Heart right ventricle (tissue), 16 donors: ENCODE results near the gene CMIP. TPM values are rescaled to one million over a fixed set of nuclear protein-coding genes. Genes with fewer than 3 reads are reported as not detected.

Experiments used
- ATAC-seq, 8 donors: fragments of 200-7000 bp; cut with Tn5 transposase; one replicate each; pipeline ENCODE4 v1.9.1; 2020; ENCODE audit warnings: mild to moderate bottlenecking in 8 of 8, moderate library complexity in 8 of 8, moderate number of reproducible peaks in 1 of 8
- DNase-seq, 2 donors: peaks; one replicate each; pipeline ENCODE4 v3.0.0-alpha.2; 2020
- H3K27ac ChIP-seq, 10 donors: fragments of 200-600 bp; sonication (generic) in 2 of 10; one replicate each; pipeline versions ENCODE4 v1.5.0 to v1.8.0; 2020 to 2022; ENCODE audit warnings: mild to moderate bottlenecking in 3 of 10
- H3K27me3 ChIP-seq, 7 donors: fragments of 200-600 bp; one replicate each; pipeline ENCODE4 v1.8.0; 2021 to 2022; ENCODE audit warnings: mild to moderate bottlenecking in 2 of 7
- H3K36me3 ChIP-seq, 9 donors: fragments of 200-600 bp; sonication (generic) in 1 of 9; one replicate each; pipeline versions ENCODE4 v1.5.0 to v1.8.0; 2020 to 2022; ENCODE audit warnings: mild to moderate bottlenecking in 2 of 9
- H3K4me1 ChIP-seq, 9 donors: fragments of 200-600 bp; sonication (generic) in 1 of 9; one replicate each; pipeline versions ENCODE4 v1.5.0 to v1.8.0; 2020 to 2022; ENCODE audit warnings: mild to moderate bottlenecking in 4 of 9
- H3K4me3 ChIP-seq, 10 donors: fragments of 200-600 bp; sonication (generic) in 2 of 10; one replicate each; pipeline versions ENCODE4 v1.5.0 to v1.8.0; 2020 to 2022; ENCODE audit warnings: mild to moderate bottlenecking in 7 of 10, moderate library complexity in 2 of 10
- H3K9me3 ChIP-seq, 11 donors: fragments of 200-600 bp in 10 of 11; sonication (generic) in 2 of 11; one replicate each; pipeline versions ENCODE4 v1.5.0 to v1.8.0; 2013 to 2022; ENCODE audit warnings: mild to moderate bottlenecking in 2 of 11, control low read depth in 1 of 11, moderate library complexity in 1 of 11
- WGBS, 2 donors: extraction: QIAGEN DNeasy Blood & Tissue Kit; methylation state at CpG; one replicate each; pipeline ENCODE4 v1.1.7; 2013; ENCODE audit warnings: inconsistent platforms in 1 of 2; 5-methylcytosine and 5-hydroxymethylcytosine counted together
- intact Hi-C, 10 donors: fragments of 100-400 bp; cut with DNase I; formaldehyde crosslinking; loops; one replicate each; pipeline versions ENCODE4 v1.11.1 to v1.14.2; 2022
- polyA plus RNA-seq, 2 donors: library from polyadenylated mRNA; stranded (reverse); fragments of 200-250 nt; gene quantifications; one replicate each; pipeline ENCODE4 v1.2.3, GENCODE V29; 2013
- total RNA-seq, 10 donors: library from RNA; stranded (reverse); fragmentation: NEBNext Ultra II Directional in 3 of 10; extraction: Animal tissue kit (Norgen Biotek cat#: 25700) in 3 of 10; gene quantifications; one replicate each; pipeline versions ENCODE4 v1.2.1 to v1.2.4, GENCODE V29; 2021 to 2023
- TF ChIP-seq, protein P1 (sequence below), 9 donors: fragments of 200-600 bp; sonication (generic) in 2 of 9; IDR thresholded peaks; one replicate each; pipeline versions ENCODE4 v1.5.0 to v1.8.0; 2021 to 2022; ENCODE audit warnings: antibody characterized with exemption in 9 of 9, mild to moderate bottlenecking in 5 of 9, moderate library complexity in 1 of 9
- donor health status: Arrhythmogenic right ventricular cardiomyopathy.
- donor health status: ischemic (EF 13 %, LVEDD 7.1; RV severe dilation, severe dysfunction).
- donor health status: healthy with polysubstance abuse.
- donor health status: DM: no; HTN: yes; CAD: no.
- donor health status: DM: no; HTN: no; CAD: no.
- donor health status: ischemic (EF 25% LVEDD 6.9; RV normal size, moderate dysfunction).
- donor health status: ischemic (EF 25% LVEDD 5.7; RV mildly dilated, moderate dysfunction).
- donor health status: healthy.
- donor health status: DM: yes; HTN: yes; CAD: no.
- donor health status: Ischemic cardiomyopathy.
- donor health status: ischemic (EF 35%, LVEDD 5.7; RV mildly dilated, moderate dysfunction).
- donor health status: nonischemic (EF 11% LVEDD 7.7; RV severe dilation, severe dysfunction).
- donor health status: DM: yes; HTN: yes; CAD: no.
- donor health status: PGD.
- donor health status: ischemic (EF 29% LVEDD 5.4; RV normal size, mild dysfunction).
- donor health status: nonischemic (EF 23%, LVEDD 6.1; RV moderate dilation, normal function).

The CMIP gene
- total and polyA plus RNA-seq, 12 donors, result 5.4 to 32.8 (median 13.0) TPM

DNA sequence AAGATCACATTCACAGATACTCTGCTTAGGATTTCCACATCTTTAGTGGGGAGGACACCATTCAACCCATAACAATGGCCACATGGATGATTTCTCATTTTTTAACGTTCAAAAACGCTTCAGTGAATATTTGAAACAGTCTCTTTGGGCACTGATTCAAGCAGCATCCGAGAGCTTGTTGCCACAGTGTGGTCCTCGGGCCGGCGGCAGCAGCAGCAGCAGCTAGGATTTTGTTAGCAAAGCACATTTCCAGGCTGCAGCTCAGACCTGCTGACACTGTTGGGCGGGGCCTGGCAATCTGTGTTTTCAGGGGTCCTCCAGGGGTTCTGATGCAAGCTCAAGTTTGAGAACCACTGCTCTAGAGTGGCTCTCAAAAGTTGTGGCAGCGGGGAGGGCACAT lies 27.9 kb upstream of the CMIP start:
- intact Hi-C loops, result no loop called here
- DNase-seq (no peak), ATAC-seq (no peak)
- Histone ChIP-seq H3K9me3 (peaks cover 0 to 3% (median 0%) of the 10 kb centered on the region in 11 donors), H3K27ac (no peak overlapping the region), H3K4me1 (no peaks in the 10 kb centered on the region), H3K4me3 (no peak overlapping the region), H3K36me3 (no peaks in the 10 kb centered on the region), H3K27me3 (peaks cover 0 to 10% (median 0%) of the 10 kb centered on the region in 7 donors)
- WGBS, 2 donors, result 87 to 93% methylated on average over 8 of the region's 8 CpGs
- TF ChIP-seq, protein P1, sequence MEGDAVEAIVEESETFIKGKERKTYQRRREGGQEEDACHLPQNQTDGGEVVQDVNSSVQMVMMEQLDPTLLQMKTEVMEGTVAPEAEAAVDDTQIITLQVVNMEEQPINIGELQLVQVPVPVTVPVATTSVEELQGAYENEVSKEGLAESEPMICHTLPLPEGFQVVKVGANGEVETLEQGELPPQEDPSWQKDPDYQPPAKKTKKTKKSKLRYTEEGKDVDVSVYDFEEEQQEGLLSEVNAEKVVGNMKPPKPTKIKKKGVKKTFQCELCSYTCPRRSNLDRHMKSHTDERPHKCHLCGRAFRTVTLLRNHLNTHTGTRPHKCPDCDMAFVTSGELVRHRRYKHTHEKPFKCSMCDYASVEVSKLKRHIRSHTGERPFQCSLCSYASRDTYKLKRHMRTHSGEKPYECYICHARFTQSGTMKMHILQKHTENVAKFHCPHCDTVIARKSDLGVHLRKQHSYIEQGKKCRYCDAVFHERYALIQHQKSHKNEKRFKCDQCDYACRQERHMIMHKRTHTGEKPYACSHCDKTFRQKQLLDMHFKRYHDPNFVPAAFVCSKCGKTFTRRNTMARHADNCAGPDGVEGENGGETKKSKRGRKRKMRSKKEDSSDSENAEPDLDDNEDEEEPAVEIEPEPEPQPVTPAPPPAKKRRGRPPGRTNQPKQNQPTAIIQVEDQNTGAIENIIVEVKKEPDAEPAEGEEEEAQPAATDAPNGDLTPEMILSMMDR (IDR thresholded peaks at IDR 0.05), result no peak

DNA sequence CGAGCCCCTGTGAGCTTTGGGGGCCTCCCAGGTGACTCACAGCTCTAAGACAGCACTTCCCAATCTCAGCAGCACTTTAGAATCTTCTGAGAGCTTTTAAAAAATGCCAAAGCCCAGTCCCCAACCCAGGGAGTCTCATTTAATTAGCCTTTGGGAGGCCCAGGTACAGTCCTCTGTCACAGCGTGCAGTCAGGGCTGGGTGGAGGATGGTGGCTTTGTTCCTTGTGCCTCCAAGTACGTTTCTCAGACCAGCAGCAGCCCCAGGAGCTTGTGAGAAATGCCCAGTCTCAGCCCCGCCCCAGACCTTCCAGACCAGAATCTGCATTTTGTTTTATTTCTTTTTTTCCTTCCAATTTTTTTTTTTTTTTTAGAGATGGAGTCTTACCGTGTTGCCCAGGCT lies 27.4 kb upstream of the CMIP start:
- no peak overlapping the region for H3K4me3 ChIP-seq
- peaks cover 0 to 7% (median 0%) of the 10 kb centered on the region in 11 donors for H3K9me3 ChIP-seq
- H3K27ac ChIP-seq, result no peak overlapping the region
- peaks cover 0 to 10% (median 0%) of the 10 kb centered on the region in 7 donors for H3K27me3 ChIP-seq
- H3K36me3 ChIP-seq, result no peaks in the 10 kb centered on the region
- intact Hi-C loops, result no loop called here
- TF ChIP-seq, protein P1 (IDR thresholded peaks at IDR 0.05), result no peak
- H3K4me1 ChIP-seq, result no peaks in the 10 kb centered on the region
- DNase-seq (no peak), ATAC-seq (no peak)
- WGBS, 2 donors, result 90 to 92% methylated on average over 5 of the region's 5 CpGs

DNA sequence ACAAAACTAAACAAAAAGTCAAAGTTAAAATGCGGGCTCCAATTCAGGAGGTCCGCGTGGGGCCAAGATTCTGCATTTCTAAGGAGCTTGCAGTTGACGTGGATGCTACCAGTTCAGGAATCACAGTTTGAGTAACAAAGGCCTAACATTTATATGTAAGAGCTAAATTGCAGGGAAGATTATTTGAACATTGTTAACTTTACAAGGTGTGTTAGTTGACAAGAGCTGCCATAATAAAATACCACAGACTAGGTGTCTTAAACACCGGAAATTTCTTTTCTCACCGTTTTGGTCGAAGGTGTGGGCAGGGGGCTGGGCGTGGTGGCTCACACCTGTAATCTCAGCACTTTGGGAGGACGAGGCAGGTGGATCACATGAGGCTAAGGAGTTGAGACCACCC lies 24.8 kb upstream of the CMIP start:
- peaks cover 0 to 2% (median 0%) of the 10 kb centered on the region in 9 donors for H3K4me1 ChIP-seq
- DNase-seq, result no peak
- 96% methylated on average over 9 of the region's 9 CpGs for WGBS, 2 donors
- H3K36me3 ChIP-seq, result no peaks in the 10 kb centered on the region
- no peak for ATAC-seq
- no peak overlapping the region for H3K27ac ChIP-seq
- intact Hi-C loops, result no loop called here
- no peak overlapping the region for H3K4me3 ChIP-seq
- TF ChIP-seq, protein P1 (IDR thresholded peaks at IDR 0.05), result no peak
- H3K27me3 ChIP-seq, result peaks cover 0 to 4% (median 0%) of the 10 kb centered on the region in 7 donors
- peaks cover 0 to 11% (median 0%) of the 10 kb centered on the region in 11 donors for H3K9me3 ChIP-seq

DNA sequence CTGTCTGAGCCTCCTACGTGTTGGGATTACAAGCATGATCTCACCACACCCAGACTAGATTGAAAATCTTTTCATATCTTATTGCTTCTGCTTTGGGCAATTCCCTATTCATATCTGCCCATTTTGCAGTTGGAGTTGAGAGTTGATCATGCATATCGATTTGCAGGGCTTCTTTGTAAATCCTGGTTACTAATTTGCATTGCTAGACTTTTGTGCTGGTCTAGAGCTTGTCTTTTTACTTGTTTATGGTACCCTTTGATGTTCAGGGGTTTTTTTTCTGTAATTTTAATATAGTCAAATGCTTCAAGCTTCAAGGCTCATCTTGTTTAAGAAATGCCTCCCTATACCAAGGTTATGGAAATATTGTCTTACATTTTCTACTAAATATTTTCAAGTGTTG lies 23.5 kb upstream of the CMIP start:
- H3K9me3 ChIP-seq, result peaks cover 0 to 11% (median 0%) of the 10 kb centered on the region in 11 donors
- DNase-seq (no peak), ATAC-seq (no peak)
- H3K27ac ChIP-seq, result no peak overlapping the region
- TF ChIP-seq, protein P1 (IDR thresholded peaks at IDR 0.05), result no peak
- intact Hi-C loops, result no loop called here
- peaks cover 0 to 4% (median 0%) of the 10 kb centered on the region in 7 donors for H3K27me3 ChIP-seq
- WGBS, 2 donors, result 88 to 93% methylated on average over 2 of the region's 2 CpGs
- no peaks in the 10 kb centered on the region for H3K36me3 ChIP-seq
- H3K4me1 ChIP-seq, result peaks cover 0 to 11% (median 0%) of the 10 kb centered on the region in 9 donors
- H3K4me3 ChIP-seq, result no peak overlapping the region
